Fibroblast of lung (primary cell): ENCODE data around the gene KAT2B. TPM values are rescaled to one million over a fixed set of nuclear protein-coding genes. Genes with fewer than 3 reads are reported as not detected.

ENCODE experiments used
- DNase-seq, 2 donors: peaks; one replicate each; pipeline versions ENCODE4 v3.0.0 to v3.0.0-alpha.2; 2010; ENCODE audit warnings: low read depth in 2 of 2
- H2AFZ ChIP-seq: 2 replicates; pipeline ENCODE4 v1.5.1; 2012; ENCODE audit warnings: low read length, control low read depth, inconsistent platforms
- H3K27ac ChIP-seq: 2 replicates; pipeline ENCODE4 v1.5.1; 2011; ENCODE audit warnings: low read length, control low read depth; ENCODE audit not compliant: insufficient read depth
- H3K27me3 ChIP-seq: 2 replicates; pipeline ENCODE4 v1.5.1; 2011; ENCODE audit warnings: mild to moderate bottlenecking, low read length; ENCODE audit not compliant: control insufficient read depth, insufficient read depth
- H3K36me3 ChIP-seq: 2 replicates; pipeline ENCODE4 v1.5.1; 2011; ENCODE audit warnings: low read length; ENCODE audit not compliant: control insufficient read depth, insufficient read depth
- H3K4me1 ChIP-seq: 2 replicates; pipeline ENCODE4 v1.5.1; 2011; ENCODE audit warnings: low read length; ENCODE audit not compliant: control insufficient read depth, insufficient read depth; ENCODE audit errors: extremely low read depth
- H3K4me2 ChIP-seq: 2 replicates; pipeline ENCODE4 v1.5.1; 2011; ENCODE audit warnings: low read length, control low read depth; ENCODE audit not compliant: insufficient read depth; ENCODE audit errors: extremely low read depth
- H3K4me3 ChIP-seq, 4 experiments: fragments of 200-600 bp in 1 of 4; sonication (generic) in 1 of 4; replicated peaks in 1 of 4; 2 replicates each; pipeline ENCODE4 v1.5.1; 2011 to 2016; ENCODE audit warnings: low read length in 4 of 4, low read depth in 3 of 4, mild to moderate bottlenecking in 3 of 4, control low read depth in 2 of 4, inconsistent platforms in 1 of 4, mixed read lengths in 1 of 4; ENCODE audit not compliant: insufficient read depth in 1 of 4; ENCODE audit errors: control extremely low read depth in 1 of 4
- H3K79me2 ChIP-seq: 2 replicates; pipeline ENCODE4 v1.5.1; 2012; ENCODE audit warnings: mild to moderate bottlenecking, low read length, inconsistent platforms; ENCODE audit not compliant: control insufficient read depth, insufficient read depth
- H3K9ac ChIP-seq: 2 replicates; pipeline ENCODE4 v1.5.1; 2011; ENCODE audit warnings: mild to moderate bottlenecking, low read length, control low read depth; ENCODE audit not compliant: insufficient read depth
- H3K9me3 ChIP-seq: 2 replicates; pipeline ENCODE4 v1.5.1; 2012; ENCODE audit warnings: low read depth, low read length; ENCODE audit not compliant: control insufficient read depth, insufficient read depth
- H4K20me1 ChIP-seq: 2 replicates; pipeline ENCODE4 v1.5.1; 2011; ENCODE audit warnings: low read length; ENCODE audit not compliant: control insufficient read depth, insufficient read depth; ENCODE audit errors: extremely low read depth
- EZH2 ChIP-seq: IDR thresholded peaks from 2 replicates; pipeline ENCODE4 v1.5.1; 2012; ENCODE audit warnings: low read length, control low read depth, mild to moderate bottlenecking; ENCODE audit errors: missing control alignments
- polyA plus RNA-seq, 2 donors: library from polyadenylated mRNA; depleted of rRNA in 1 of 2; stranded (reverse) in 1 of 2; unstranded in 1 of 2; fragments of >200 nt; gene quantifications; 2 replicates each; pipeline ENCODE4 v1.2.1, GENCODE V29; 2011 to 2012; ENCODE audit warnings: missing spikeins in 1 of 2
- total RNA-seq: library from RNA; depleted of rRNA; stranded (reverse); fragments of >200 nt; gene quantifications from 2 replicates; pipeline ENCODE4 v1.2.1, GENCODE V29; 2014
- TF ChIP-seq, protein P1 (sequence below), 2 donors: IDR thresholded peaks in 1 of 2; conservative IDR thresholded peaks in 1 of 2; 1 replicate in 1 of 2; 2 replicates in 1 of 2; pipeline ENCODE4 v1.5.1; 2011 to 2012; ENCODE audit warnings: low read length in 2 of 2, control low read depth in 1 of 2, inconsistent platforms in 1 of 2, low read depth in 1 of 2, mild to moderate bottlenecking in 1 of 2

KAT2B gene
- total and polyA plus RNA-seq, 2 donors (not counting 1 experiment from before 2014, with no cell fraction given) = 9.1 to 14.7 TPM

DNA sequence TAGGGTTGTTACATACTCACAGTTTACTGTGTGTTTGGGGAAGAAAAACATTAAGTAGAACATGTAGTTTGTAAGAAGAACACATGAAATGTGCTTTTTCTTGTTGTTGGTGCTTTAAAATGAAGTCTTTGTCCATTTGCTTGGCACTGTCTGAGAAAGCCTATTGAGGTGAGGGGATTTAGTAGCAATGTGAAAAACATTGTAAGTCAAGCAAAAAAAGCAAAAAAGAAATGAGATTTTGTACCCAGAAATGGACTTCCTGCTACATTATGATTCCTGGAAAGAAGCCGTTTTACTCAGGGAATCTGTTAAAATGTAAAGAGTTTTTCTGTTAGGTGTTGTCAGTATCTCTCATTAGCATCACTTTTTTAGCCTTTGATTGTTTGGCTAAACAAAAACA lies 59.9 kb downstream of the KAT2B start:
- Histone ChIP-seq H3K9ac (no peak overlapping the region), H3K27me3 (no peaks in the 10 kb centered on the region), H4K20me1 (no peaks in the 10 kb centered on the region), H3K27ac (no peak overlapping the region), H2AFZ (no peak overlapping the region), H3K4me1 (no peaks in the 10 kb centered on the region), H3K4me2 (no peak overlapping the region), H3K4me3 (no peak overlapping the region), H3K79me2 (no peaks in the 10 kb centered on the region), H3K9me3 (no peaks in the 10 kb centered on the region), H3K36me3 (no peaks in the 10 kb centered on the region)
- no peak for TF ChIP-seq EZH2
- TF ChIP-seq, protein P1, sequence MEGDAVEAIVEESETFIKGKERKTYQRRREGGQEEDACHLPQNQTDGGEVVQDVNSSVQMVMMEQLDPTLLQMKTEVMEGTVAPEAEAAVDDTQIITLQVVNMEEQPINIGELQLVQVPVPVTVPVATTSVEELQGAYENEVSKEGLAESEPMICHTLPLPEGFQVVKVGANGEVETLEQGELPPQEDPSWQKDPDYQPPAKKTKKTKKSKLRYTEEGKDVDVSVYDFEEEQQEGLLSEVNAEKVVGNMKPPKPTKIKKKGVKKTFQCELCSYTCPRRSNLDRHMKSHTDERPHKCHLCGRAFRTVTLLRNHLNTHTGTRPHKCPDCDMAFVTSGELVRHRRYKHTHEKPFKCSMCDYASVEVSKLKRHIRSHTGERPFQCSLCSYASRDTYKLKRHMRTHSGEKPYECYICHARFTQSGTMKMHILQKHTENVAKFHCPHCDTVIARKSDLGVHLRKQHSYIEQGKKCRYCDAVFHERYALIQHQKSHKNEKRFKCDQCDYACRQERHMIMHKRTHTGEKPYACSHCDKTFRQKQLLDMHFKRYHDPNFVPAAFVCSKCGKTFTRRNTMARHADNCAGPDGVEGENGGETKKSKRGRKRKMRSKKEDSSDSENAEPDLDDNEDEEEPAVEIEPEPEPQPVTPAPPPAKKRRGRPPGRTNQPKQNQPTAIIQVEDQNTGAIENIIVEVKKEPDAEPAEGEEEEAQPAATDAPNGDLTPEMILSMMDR (conservative IDR thresholded peaks at IDR 0.05 in 1 of 2, IDR thresholded peaks at IDR 0.05 in 1 of 2; ENCODE audit: low read depth in 1 of 2, low read length in 2 of 2) = no peak
- DNase-seq = no peak

DNA sequence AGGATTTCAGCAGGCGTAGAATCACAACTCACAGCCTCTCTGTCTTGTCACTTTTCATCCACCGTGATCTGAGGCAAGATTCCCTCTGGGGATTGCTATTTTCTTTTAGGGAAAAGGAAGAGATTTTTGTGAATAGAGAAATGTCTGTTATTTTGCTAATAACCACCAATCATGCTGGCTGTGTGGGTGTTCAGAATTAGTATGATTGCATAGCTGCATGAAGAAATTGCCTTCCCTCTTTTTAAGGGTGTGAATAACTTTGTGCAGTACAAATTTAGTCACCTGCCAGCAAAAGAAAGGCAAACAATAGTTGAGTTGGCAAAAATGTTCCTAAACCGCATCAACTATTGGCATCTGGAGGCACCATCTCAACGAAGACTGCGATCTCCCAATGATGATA lies 60.8 kb downstream of the KAT2B start:
- Histone ChIP-seq H2AFZ (no peak overlapping the region), H4K20me1 (no peaks in the 10 kb centered on the region), H3K9ac (no peak overlapping the region), H3K79me2 (no peaks in the 10 kb centered on the region), H3K4me1 (no peaks in the 10 kb centered on the region), H3K27ac (no peak overlapping the region), H3K27me3 (no peaks in the 10 kb centered on the region), H3K9me3 (no peaks in the 10 kb centered on the region), H3K4me2 (no peak overlapping the region), H3K36me3 (no peaks in the 10 kb centered on the region), H3K4me3 (no peak overlapping the region)
- no peak for TF ChIP-seq EZH2
- TF ChIP-seq, protein P1 (conservative IDR thresholded peaks at IDR 0.05 in 1 of 2, IDR thresholded peaks at IDR 0.05 in 1 of 2; ENCODE audit: low read depth in 1 of 2, low read length in 2 of 2) = no peak
- no peak for DNase-seq

DNA sequence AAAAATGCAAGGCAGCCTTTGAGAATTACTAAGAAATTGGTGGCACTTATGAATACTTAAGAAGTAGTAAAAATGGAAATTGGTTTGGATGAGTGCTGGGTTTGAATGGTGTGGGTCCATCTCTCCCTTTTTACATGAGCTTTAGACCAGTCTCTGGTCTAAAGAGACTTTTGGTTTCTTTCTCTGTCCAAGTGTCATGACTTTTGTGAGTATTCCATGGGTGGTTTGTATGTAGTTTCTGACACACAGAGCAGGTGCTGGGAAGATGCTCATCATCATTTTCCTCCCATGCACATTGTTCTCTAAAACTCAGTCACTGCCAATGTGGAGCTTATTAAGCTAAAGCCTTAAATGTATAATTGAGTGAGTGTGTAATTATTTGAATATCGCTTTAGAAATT lies 63.5 kb downstream of the KAT2B start:
- no peak overlapping the region for H3K27ac ChIP-seq
- no peaks in the 10 kb centered on the region for H3K9me3 ChIP-seq
- H3K79me2 ChIP-seq = no peaks in the 10 kb centered on the region
- TF ChIP-seq EZH2 = no peak
- TF ChIP-seq, protein P1 (conservative IDR thresholded peaks at IDR 0.05 in 1 of 2, IDR thresholded peaks at IDR 0.05 in 1 of 2; ENCODE audit: low read depth in 1 of 2, low read length in 2 of 2) = no peak
- H3K4me3 ChIP-seq = no peak overlapping the region
- H3K4me1 ChIP-seq = no peaks in the 10 kb centered on the region
- H3K9ac ChIP-seq = no peak overlapping the region
- DNase-seq = no peak
- no peak overlapping the region for H3K4me2 ChIP-seq
- no peak overlapping the region for H2AFZ ChIP-seq
- H3K36me3 ChIP-seq = no peaks in the 10 kb centered on the region
- H3K27me3 ChIP-seq = no peaks in the 10 kb centered on the region
- no peaks in the 10 kb centered on the region for H4K20me1 ChIP-seq
